Liver (tissue), 9 donors: Measurements from ENCODE around the gene STK25. TPM values are rescaled to one million over a fixed set of nuclear protein-coding genes. Genes with fewer than 3 reads are reported as not detected.

Experiments
- DNase-seq: peaks from one replicate; pipeline ENCODE4 v3.0.0-alpha.2; 2017; ENCODE audit warnings: low spot score
- H3K27ac ChIP-seq, 2 donors: one replicate each; pipeline ENCODE4 v1.7.0; 2013; ENCODE audit warnings: inconsistent platforms in 2 of 2, low read length in 2 of 2, control low read depth in 1 of 2, low read depth in 1 of 2, mild to moderate bottlenecking in 1 of 2
- H3K27me3 ChIP-seq, 4 donors: one replicate each; pipeline versions ENCODE4 v1.6.1 to v1.7.0; 2013; ENCODE audit warnings: low read length in 3 of 4, inconsistent platforms in 1 of 4, mild to moderate bottlenecking in 1 of 4, moderate library complexity in 1 of 4; ENCODE audit not compliant: control insufficient read depth in 4 of 4, insufficient read depth in 4 of 4
- H3K36me3 ChIP-seq, 4 donors: one replicate each; pipeline versions ENCODE4 v1.6.1 to v1.7.0; 2013; ENCODE audit warnings: low read length in 3 of 4, mild to moderate bottlenecking in 3 of 4, low read depth in 1 of 4, moderate library complexity in 1 of 4; ENCODE audit not compliant: control insufficient read depth in 4 of 4, insufficient read depth in 3 of 4
- H3K4me1 ChIP-seq, 4 donors: one replicate each; pipeline versions ENCODE4 v1.6.1 to v1.7.0; 2013; ENCODE audit warnings: low read length in 3 of 4, mild to moderate bottlenecking in 3 of 4, moderate library complexity in 1 of 4; ENCODE audit not compliant: control insufficient read depth in 4 of 4, insufficient read depth in 4 of 4
- H3K4me3 ChIP-seq, 3 donors: one replicate each; pipeline versions ENCODE4 v1.6.1 to v1.7.0; 2013; ENCODE audit warnings: low read length in 3 of 3, control low read depth in 1 of 3, low read depth in 1 of 3, mild to moderate bottlenecking in 1 of 3
- H3K9ac ChIP-seq, 2 donors: one replicate each; pipeline ENCODE4 v1.7.0; 2013; ENCODE audit warnings: low read length in 2 of 2, mild to moderate bottlenecking in 2 of 2, moderate library complexity in 2 of 2, control low read depth in 1 of 2, low read depth in 1 of 2
- H3K9me3 ChIP-seq, 4 donors: one replicate each; pipeline versions ENCODE4 v1.6.1 to v1.7.0; 2013; ENCODE audit warnings: low read length in 3 of 4; ENCODE audit not compliant: control insufficient read depth in 4 of 4
- ATF3 ChIP-seq: IDR thresholded peaks from 2 replicates; pipeline ENCODE4 v1.6.1; 2016; ENCODE audit warnings: antibody characterized with exemption
- EGR1 ChIP-seq, 2 donors: IDR thresholded peaks; 2 replicates each; pipeline ENCODE4 v1.6.1; 2016 to 2018; ENCODE audit warnings: antibody characterized with exemption in 2 of 2, low read depth in 2 of 2
- FOXA1 ChIP-seq: IDR thresholded peaks from 2 replicates; pipeline ENCODE4 v1.6.1; 2016; ENCODE audit warnings: antibody characterized with exemption
- FOXA2 ChIP-seq: IDR thresholded peaks from 2 replicates; pipeline ENCODE4 v1.6.1; 2016; ENCODE audit warnings: antibody characterized with exemption
- HNF4A ChIP-seq, 2 donors: conservative IDR thresholded peaks; 2 replicates each; pipeline ENCODE4 v1.6.1; 2016; ENCODE audit warnings: antibody characterized with exemption in 2 of 2, mild to moderate bottlenecking in 2 of 2
- HNF4G ChIP-seq: IDR thresholded peaks from 2 replicates; pipeline ENCODE4 v1.6.1; 2016; ENCODE audit warnings: antibody characterized with exemption
- NR2F2 ChIP-seq: IDR thresholded peaks from 2 replicates; pipeline ENCODE4 v1.6.1; 2016; ENCODE audit warnings: antibody characterized with exemption
- RAD21 ChIP-seq, 2 donors: IDR thresholded peaks; 2 replicates each; pipeline ENCODE4 v1.6.1; 2016; ENCODE audit warnings: antibody characterized with exemption in 2 of 2, mild to moderate bottlenecking in 2 of 2
- REST ChIP-seq: IDR thresholded peaks from 2 replicates; pipeline ENCODE4 v1.6.1; 2016; ENCODE audit warnings: antibody characterized with exemption, mild to moderate bottlenecking
- RXRA ChIP-seq, 2 donors: IDR thresholded peaks; 2 replicates each; pipeline ENCODE4 v1.6.1; 2017 to 2018; ENCODE audit warnings: antibody characterized with exemption in 2 of 2, mild to moderate bottlenecking in 1 of 2
- SP1 ChIP-seq: IDR thresholded peaks from 2 replicates; pipeline ENCODE4 v1.6.1; 2018; ENCODE audit warnings: antibody characterized with exemption, mild to moderate bottlenecking
- YY1 ChIP-seq: IDR thresholded peaks from 2 replicates; pipeline ENCODE4 v1.6.1; 2016; ENCODE audit warnings: antibody characterized with exemption, mild to moderate bottlenecking
- WGBS: extraction: QIAGEN DNeasy Blood & Tissue Kit; methylation state at CpG from one replicate; pipeline ENCODE4 v1.1.7; 2013; 5-methylcytosine and 5-hydroxymethylcytosine counted together
- polyA plus RNA-seq, 2 donors: library from polyadenylated mRNA; stranded (reverse) in 1 of 2; unstranded in 1 of 2; fragments of 200-250 nt in 1 of 2; fragments of >200 nt in 1 of 2; fragmentation: Nextera tagmentation in 1 of 2; extraction: Ambion mirVana in 1 of 2; gene quantifications; one replicate each; pipeline versions ENCODE4 v1.2.1 to v1.2.3, GENCODE V29; 2013 to 2015
- total RNA-seq, 2 donors: library from RNA; depleted of rRNA; stranded (reverse); fragments of >200 nt; gene quantifications; one replicate each; pipeline ENCODE4 v1.2.3, GENCODE V29; 2014
- TF ChIP-seq, protein P1 (sequence below): IDR thresholded peaks from 2 replicates; pipeline ENCODE4 v1.6.1; 2016; ENCODE audit warnings: antibody characterized with exemption
- donor health status: healthy.
- donor health status: healthy.
- donor health status: healthy.
- donor health status: healthy.
- donor health status: healthy.

Gene STK25
- total and polyA plus RNA-seq, 4 donors = 43.4 to 85.6 (median 67.3) TPM

DNA sequence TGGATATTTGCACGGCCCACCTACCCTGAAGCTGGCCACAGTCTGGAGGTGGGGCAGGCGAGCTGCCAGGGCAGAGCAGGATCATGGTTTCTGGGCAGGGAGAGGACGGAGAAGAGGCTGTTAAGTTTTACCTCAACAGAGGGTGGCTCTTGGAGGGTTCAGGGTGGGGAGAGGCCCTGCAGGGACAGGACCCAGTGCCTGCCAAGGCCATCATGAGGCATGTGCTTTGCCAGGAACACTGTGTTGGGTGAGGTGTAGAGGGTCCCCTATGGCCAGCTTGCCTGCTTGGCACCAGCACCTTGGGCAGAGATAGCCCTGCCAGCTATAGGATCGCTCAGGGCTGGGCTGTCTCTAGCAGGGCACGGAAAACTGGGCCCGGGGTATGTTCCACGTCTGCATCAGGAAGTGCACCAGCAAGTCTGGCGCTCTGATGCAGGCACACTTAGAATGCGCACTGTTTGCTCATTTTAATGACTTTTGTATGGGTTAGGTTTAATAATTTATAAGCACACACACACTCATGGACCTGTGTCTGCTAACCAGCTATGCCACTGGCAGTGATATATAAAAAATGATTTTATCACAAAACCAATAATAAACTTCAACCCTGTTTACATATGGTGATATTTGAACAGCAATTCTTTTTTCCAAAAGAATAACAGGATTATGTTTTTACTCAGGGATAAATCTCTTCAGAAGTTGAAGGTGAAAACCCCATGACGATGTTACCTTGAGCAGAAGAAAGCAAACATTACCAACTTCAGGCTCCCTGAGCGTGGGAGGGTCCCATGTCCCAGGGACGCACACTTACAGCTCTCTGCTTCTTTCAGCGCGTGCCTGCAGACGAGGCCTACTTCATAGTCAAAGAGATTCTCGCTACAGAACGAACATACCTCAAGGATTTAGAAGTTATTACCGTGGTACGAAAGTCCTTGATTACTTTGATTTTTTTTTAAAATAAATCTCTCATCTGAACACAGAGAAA lies 46.4 kb downstream of the STK25 start (continued):
- TF ChIP-seq HNF4G (no peak), ATF3 (no peak)

DNA sequence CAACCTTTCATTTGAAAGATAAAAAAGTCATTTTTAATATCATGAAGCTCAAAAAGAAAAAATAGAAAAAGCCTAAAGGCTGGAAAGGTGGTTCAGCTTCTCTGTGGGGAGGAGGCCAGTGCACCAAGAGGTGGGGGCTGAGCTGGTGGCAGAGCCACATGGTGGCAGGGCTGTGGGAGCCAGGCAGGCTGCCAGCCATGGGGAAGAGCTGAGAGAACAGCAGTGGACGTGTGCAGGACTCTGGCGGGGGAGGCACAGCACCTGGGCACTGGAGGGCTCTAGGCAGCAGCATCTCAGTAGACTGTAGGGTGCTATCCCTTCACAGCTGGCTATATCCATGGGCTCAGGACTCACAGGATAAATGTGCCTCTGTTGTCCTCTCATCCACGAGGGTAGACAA lies 47.8 kb downstream of the STK25 start:
- H3K27ac ChIP-seq = no peak overlapping the region
- TF ChIP-seq NR2F2 = no peak
- TF ChIP-seq, protein P1, sequence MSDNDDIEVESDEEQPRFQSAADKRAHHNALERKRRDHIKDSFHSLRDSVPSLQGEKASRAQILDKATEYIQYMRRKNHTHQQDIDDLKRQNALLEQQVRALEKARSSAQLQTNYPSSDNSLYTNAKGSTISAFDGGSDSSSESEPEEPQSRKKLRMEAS = no peak
- no peak for TF ChIP-seq RAD21 (IDR thresholded peaks at IDR 0.05)
- no peak for TF ChIP-seq YY1
- no peak for TF ChIP-seq FOXA2
- TF ChIP-seq HNF4A (conservative IDR thresholded peaks at IDR 0.05) = no peak
- H3K9me3 ChIP-seq = no peaks in the 10 kb centered on the region
- no peak overlapping the region for H3K4me3 ChIP-seq
- no peaks in the 10 kb centered on the region for H3K27me3 ChIP-seq
- WGBS = 92% methylated on average over 3 of the region's 3 CpGs
- no peaks in the 10 kb centered on the region for H3K4me1 ChIP-seq
- H3K36me3 ChIP-seq = peaks cover 0 to 10% (median 1%) of the 10 kb centered on the region in 4 donors
- no peak for DNase-seq
- no peak overlapping the region for H3K9ac ChIP-seq

- WGBS = 96% methylated on average over 13 of the region's 13 CpGs
- H3K27ac ChIP-seq = no peak overlapping the region
- H3K9ac ChIP-seq = no peak overlapping the region
- no peaks in the 10 kb centered on the region for H3K27me3 ChIP-seq
- no peaks in the 10 kb centered on the region for H3K4me1 ChIP-seq
- no peak overlapping the region for H3K4me3 ChIP-seq
- no peak for DNase-seq
- peaks cover 0 to 3% (median under 1%) of the 10 kb centered on the region in 4 donors for H3K36me3 ChIP-seq
- no peaks in the 10 kb centered on the region for H3K9me3 ChIP-seq
- TF ChIP-seq RAD21 (IDR thresholded peaks at IDR 0.05) (no peak), SP1 (no peak), EGR1 (IDR thresholded peaks at IDR 0.05; ENCODE audit: low read depth in 2 of 2) (no peak), REST (no peak), HNF4G (no peak), FOXA2 (no peak), NR2F2 (no peak), RXRA (IDR thresholded peaks at IDR 0.05) (no peak), ATF3 (no peak), FOXA1 (no peak)
These were observed 48.9 kb downstream of the STK25 start for GRCh38 chr2:241459520-241459919.
